Fibroblast of lung (primary cell): ENCODE results near the gene CCDC27. TPM values are rescaled to one million over a fixed set of nuclear protein-coding genes. Genes with fewer than 3 reads are reported as not detected.

Source experiments
- DNase-seq, 2 donors: peaks; one replicate each; pipeline versions ENCODE4 v3.0.0 to v3.0.0-alpha.2; 2010; ENCODE audit warnings: low read depth in 2 of 2
- H2AFZ ChIP-seq: 2 replicates; pipeline ENCODE4 v1.5.1; 2012; ENCODE audit warnings: low read length, control low read depth, inconsistent platforms
- H3K27ac ChIP-seq: 2 replicates; pipeline ENCODE4 v1.5.1; 2011; ENCODE audit warnings: low read length, control low read depth; ENCODE audit not compliant: insufficient read depth
- H3K27me3 ChIP-seq: 2 replicates; pipeline ENCODE4 v1.5.1; 2011; ENCODE audit warnings: mild to moderate bottlenecking, low read length; ENCODE audit not compliant: control insufficient read depth, insufficient read depth
- H3K36me3 ChIP-seq: 2 replicates; pipeline ENCODE4 v1.5.1; 2011; ENCODE audit warnings: low read length; ENCODE audit not compliant: control insufficient read depth, insufficient read depth
- H3K4me1 ChIP-seq: 2 replicates; pipeline ENCODE4 v1.5.1; 2011; ENCODE audit warnings: low read length; ENCODE audit not compliant: control insufficient read depth, insufficient read depth; ENCODE audit errors: extremely low read depth
- H3K4me2 ChIP-seq: 2 replicates; pipeline ENCODE4 v1.5.1; 2011; ENCODE audit warnings: low read length, control low read depth; ENCODE audit not compliant: insufficient read depth; ENCODE audit errors: extremely low read depth
- H3K4me3 ChIP-seq, 4 experiments: fragments of 200-600 bp in 1 of 4; sonication (generic) in 1 of 4; replicated peaks in 1 of 4; 2 replicates each; pipeline ENCODE4 v1.5.1; 2011 to 2016; ENCODE audit warnings: low read length in 4 of 4, low read depth in 3 of 4, mild to moderate bottlenecking in 3 of 4, control low read depth in 2 of 4, inconsistent platforms in 1 of 4, mixed read lengths in 1 of 4; ENCODE audit not compliant: insufficient read depth in 1 of 4; ENCODE audit errors: control extremely low read depth in 1 of 4
- H3K79me2 ChIP-seq: 2 replicates; pipeline ENCODE4 v1.5.1; 2012; ENCODE audit warnings: mild to moderate bottlenecking, low read length, inconsistent platforms; ENCODE audit not compliant: control insufficient read depth, insufficient read depth
- H3K9ac ChIP-seq: 2 replicates; pipeline ENCODE4 v1.5.1; 2011; ENCODE audit warnings: mild to moderate bottlenecking, low read length, control low read depth; ENCODE audit not compliant: insufficient read depth
- H3K9me3 ChIP-seq: 2 replicates; pipeline ENCODE4 v1.5.1; 2012; ENCODE audit warnings: low read depth, low read length; ENCODE audit not compliant: control insufficient read depth, insufficient read depth
- H4K20me1 ChIP-seq: 2 replicates; pipeline ENCODE4 v1.5.1; 2011; ENCODE audit warnings: low read length; ENCODE audit not compliant: control insufficient read depth, insufficient read depth; ENCODE audit errors: extremely low read depth
- EZH2 ChIP-seq: IDR thresholded peaks from 2 replicates; pipeline ENCODE4 v1.5.1; 2012; ENCODE audit warnings: low read length, control low read depth, mild to moderate bottlenecking; ENCODE audit errors: missing control alignments
- polyA plus RNA-seq, 2 donors: library from polyadenylated mRNA; depleted of rRNA in 1 of 2; stranded (reverse) in 1 of 2; unstranded in 1 of 2; fragments of >200 nt; gene quantifications; 2 replicates each; pipeline ENCODE4 v1.2.1, GENCODE V29; 2011 to 2012; ENCODE audit warnings: missing spikeins in 1 of 2
- total RNA-seq: library from RNA; depleted of rRNA; stranded (reverse); fragments of >200 nt; gene quantifications from 2 replicates; pipeline ENCODE4 v1.2.1, GENCODE V29; 2014
- TF ChIP-seq, protein P1 (sequence below), 2 donors: IDR thresholded peaks in 1 of 2; conservative IDR thresholded peaks in 1 of 2; 1 replicate in 1 of 2; 2 replicates in 1 of 2; pipeline ENCODE4 v1.5.1; 2011 to 2012; ENCODE audit warnings: low read length in 2 of 2, control low read depth in 1 of 2, inconsistent platforms in 1 of 2, low read depth in 1 of 2, mild to moderate bottlenecking in 1 of 2

Gene CCDC27
- total and polyA plus RNA-seq, 2 donors (not counting 1 experiment from before 2014, with no cell fraction given) = not detected

DNA sequence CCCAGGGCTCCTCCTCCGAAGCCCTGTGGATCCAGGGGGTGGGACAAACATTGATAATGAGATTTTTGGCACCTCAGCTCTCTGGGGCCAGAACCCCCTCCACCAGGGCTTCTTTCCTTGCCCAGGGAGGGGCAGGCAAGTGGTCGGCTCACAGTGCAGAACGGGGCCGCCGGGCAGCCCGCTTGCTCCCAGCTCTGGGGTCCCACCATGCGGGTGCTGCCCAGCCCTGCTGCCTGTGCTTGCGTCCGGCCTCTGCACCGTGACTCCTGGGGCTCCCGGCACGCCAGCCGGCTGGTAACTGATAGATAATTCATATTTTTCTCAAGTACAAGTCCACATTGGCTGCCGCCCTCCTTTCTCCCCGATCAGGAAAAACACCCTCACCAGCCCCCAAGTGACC, 42.0 kb upstream of the CCDC27 start:
- Histone ChIP-seq H3K9me3 (no peaks in the 10 kb centered on the region), H3K27ac (no peak overlapping the region), H4K20me1 (no peaks in the 10 kb centered on the region), H3K4me3 (no peak overlapping the region), H2AFZ (no peak overlapping the region), H3K4me2 (no peak overlapping the region), H3K36me3 (no peaks in the 10 kb centered on the region), H3K9ac (no peak overlapping the region), H3K27me3 (no peaks in the 10 kb centered on the region), H3K4me1 (no peaks in the 10 kb centered on the region), H3K79me2 (no peaks in the 10 kb centered on the region)
- TF ChIP-seq, protein P1, sequence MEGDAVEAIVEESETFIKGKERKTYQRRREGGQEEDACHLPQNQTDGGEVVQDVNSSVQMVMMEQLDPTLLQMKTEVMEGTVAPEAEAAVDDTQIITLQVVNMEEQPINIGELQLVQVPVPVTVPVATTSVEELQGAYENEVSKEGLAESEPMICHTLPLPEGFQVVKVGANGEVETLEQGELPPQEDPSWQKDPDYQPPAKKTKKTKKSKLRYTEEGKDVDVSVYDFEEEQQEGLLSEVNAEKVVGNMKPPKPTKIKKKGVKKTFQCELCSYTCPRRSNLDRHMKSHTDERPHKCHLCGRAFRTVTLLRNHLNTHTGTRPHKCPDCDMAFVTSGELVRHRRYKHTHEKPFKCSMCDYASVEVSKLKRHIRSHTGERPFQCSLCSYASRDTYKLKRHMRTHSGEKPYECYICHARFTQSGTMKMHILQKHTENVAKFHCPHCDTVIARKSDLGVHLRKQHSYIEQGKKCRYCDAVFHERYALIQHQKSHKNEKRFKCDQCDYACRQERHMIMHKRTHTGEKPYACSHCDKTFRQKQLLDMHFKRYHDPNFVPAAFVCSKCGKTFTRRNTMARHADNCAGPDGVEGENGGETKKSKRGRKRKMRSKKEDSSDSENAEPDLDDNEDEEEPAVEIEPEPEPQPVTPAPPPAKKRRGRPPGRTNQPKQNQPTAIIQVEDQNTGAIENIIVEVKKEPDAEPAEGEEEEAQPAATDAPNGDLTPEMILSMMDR (conservative IDR thresholded peaks at IDR 0.05 in 1 of 2, IDR thresholded peaks at IDR 0.05 in 1 of 2; ENCODE audit: low read depth in 1 of 2, low read length in 2 of 2) = no peak
- TF ChIP-seq EZH2 = no peak
- no peak for DNase-seq

- no peaks in the 10 kb centered on the region for H3K9me3 ChIP-seq
- H3K4me1 ChIP-seq = no peaks in the 10 kb centered on the region
- no peak overlapping the region for H3K27ac ChIP-seq
- H3K79me2 ChIP-seq = no peaks in the 10 kb centered on the region
- no peaks in the 10 kb centered on the region for H3K27me3 ChIP-seq
- H3K4me3 ChIP-seq = no peak overlapping the region
- H3K4me2 ChIP-seq = no peak overlapping the region
- no peak for TF ChIP-seq EZH2
- TF ChIP-seq, protein P1 (conservative IDR thresholded peaks at IDR 0.05 in 1 of 2, IDR thresholded peaks at IDR 0.05 in 1 of 2; ENCODE audit: low read depth in 1 of 2, low read length in 2 of 2) = no peak
- H4K20me1 ChIP-seq = no peaks in the 10 kb centered on the region
- no peak overlapping the region for H3K9ac ChIP-seq
- H2AFZ ChIP-seq = no peak overlapping the region
- no peak for DNase-seq
- H3K36me3 ChIP-seq = no peaks in the 10 kb centered on the region
These were observed 40.9 kb upstream of the CCDC27 start for GRCh38 chr1:3711381-3711779.

DNA sequence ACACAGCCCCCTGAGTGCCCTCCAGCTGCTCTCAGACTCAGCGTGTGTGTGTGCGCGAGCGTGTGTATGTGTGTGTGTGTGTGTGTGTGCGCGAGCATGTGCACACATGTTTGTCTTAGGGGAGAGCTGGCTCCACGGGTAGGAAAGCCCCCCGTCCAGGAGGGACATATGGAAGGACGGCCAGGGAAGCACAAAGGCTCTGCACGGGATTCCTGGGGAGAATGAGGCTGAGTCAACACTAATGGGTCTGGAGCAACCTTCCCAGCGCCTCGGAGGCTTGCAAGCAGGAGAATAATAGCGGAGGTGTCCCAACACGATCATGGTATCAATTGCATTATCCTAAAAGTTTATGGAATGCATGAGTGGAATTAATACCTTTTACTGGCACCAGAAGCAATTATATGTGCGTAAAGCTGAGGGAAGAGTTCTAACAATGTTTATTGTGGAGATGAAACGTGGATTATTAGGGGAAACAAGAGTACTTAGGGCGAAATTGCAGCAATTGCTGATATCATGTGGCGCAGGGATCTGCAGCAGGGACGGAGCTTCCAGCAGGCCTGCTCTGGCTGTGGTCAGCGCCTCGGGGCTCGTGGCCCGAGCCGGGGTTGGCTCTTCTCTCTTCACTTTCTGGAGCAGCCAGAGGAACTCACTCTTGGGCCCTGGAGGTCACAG, 40.3 kb upstream of the CCDC27 start:
- DNase-seq = no peak
- Histone ChIP-seq H2AFZ (no peak overlapping the region), H3K4me1 (no peaks in the 10 kb centered on the region), H3K36me3 (no peaks in the 10 kb centered on the region), H4K20me1 (no peaks in the 10 kb centered on the region), H3K27ac (no peak overlapping the region), H3K27me3 (no peaks in the 10 kb centered on the region), H3K4me3 (no peak overlapping the region), H3K9ac (no peak overlapping the region), H3K4me2 (no peak overlapping the region), H3K9me3 (no peaks in the 10 kb centered on the region), H3K79me2 (no peaks in the 10 kb centered on the region)
- TF ChIP-seq, protein P1 (conservative IDR thresholded peaks at IDR 0.05 in 1 of 2, IDR thresholded peaks at IDR 0.05 in 1 of 2; ENCODE audit: low read depth in 1 of 2, low read length in 2 of 2) = no peak
- TF ChIP-seq EZH2 = no peak
